ENCODE results near the gene TMEM150B.

Gene TMEM150B

DNA sequence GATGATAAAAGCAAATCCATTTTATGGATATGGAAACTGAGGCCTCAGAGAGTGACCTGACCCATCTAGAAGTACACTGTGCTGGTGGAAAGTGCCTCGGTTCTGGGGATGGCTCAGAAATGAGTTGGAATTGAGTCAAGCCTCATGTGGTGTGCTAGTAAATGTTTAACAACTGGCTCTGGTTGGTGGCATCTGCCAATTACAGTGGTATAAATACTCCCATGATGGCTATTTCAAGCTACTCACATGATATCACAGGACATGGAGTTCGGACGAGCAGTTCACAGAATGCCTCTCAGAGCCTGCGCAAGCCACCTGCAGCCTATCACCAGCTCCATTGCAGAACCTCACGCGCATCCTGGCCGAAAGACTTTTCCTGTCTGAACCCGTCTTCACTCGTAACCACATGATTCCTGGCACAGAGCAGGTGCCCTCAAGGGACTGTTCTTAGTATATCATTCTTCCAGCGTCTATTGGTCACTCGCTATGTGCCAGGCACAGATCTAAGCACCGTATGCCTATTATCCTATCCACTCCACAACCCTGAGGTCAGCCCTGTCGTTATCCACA lies 9.1 kb downstream of the TMEM150B start:
- TF ChIP-seq, protein P1, sequence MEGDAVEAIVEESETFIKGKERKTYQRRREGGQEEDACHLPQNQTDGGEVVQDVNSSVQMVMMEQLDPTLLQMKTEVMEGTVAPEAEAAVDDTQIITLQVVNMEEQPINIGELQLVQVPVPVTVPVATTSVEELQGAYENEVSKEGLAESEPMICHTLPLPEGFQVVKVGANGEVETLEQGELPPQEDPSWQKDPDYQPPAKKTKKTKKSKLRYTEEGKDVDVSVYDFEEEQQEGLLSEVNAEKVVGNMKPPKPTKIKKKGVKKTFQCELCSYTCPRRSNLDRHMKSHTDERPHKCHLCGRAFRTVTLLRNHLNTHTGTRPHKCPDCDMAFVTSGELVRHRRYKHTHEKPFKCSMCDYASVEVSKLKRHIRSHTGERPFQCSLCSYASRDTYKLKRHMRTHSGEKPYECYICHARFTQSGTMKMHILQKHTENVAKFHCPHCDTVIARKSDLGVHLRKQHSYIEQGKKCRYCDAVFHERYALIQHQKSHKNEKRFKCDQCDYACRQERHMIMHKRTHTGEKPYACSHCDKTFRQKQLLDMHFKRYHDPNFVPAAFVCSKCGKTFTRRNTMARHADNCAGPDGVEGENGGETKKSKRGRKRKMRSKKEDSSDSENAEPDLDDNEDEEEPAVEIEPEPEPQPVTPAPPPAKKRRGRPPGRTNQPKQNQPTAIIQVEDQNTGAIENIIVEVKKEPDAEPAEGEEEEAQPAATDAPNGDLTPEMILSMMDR (IDR thresholded peaks at IDR 0.05; ENCODE audit: low read depth, low read length, poor library complexity, severe bottlenecking), result no peak
- no peak for TF ChIP-seq EZH2phosphoT487 (IDR thresholded peaks at IDR 0.05; ENCODE audit: borderline replicate concordance, low read length)
- H3K9me2 ChIP-seq (replicated peaks; ENCODE audit: control insufficient read depth, low read length), result no peaks in the 10 kb centered on the region
- no peak overlapping the region for H3K4me2 ChIP-seq (ENCODE audit: low read length)
- peaks cover 3% of the 10 kb centered on the region; the same call in 1 of the 2 replicates for H3K27me3 ChIP-seq (ENCODE audit: control insufficient read depth, low read length)
- no peaks in the 10 kb centered on the region for H3F3A ChIP-seq (ENCODE audit: control insufficient read depth, insufficient read depth)
- H3K79me2 ChIP-seq (ENCODE audit: control insufficient read depth, low read length), result no peaks in the 10 kb centered on the region
- H3K4me1 ChIP-seq (ENCODE audit: control insufficient read depth, low read length), result no peaks in the 10 kb centered on the region
- no peaks in the 10 kb centered on the region for H3K36me3 ChIP-seq (ENCODE audit: control insufficient read depth, low read length)
- no peaks in the 10 kb centered on the region for H4K20me1 ChIP-seq (ENCODE audit: control insufficient read depth, insufficient read depth, low read depth, low read length)
- no peaks in the 10 kb centered on the region for H3K9me3 ChIP-seq (ENCODE audit: control insufficient read depth, insufficient read depth, low read length)
- H3K4me3 ChIP-seq (ENCODE audit: low read length), result no peak overlapping the region
- no peak overlapping the region for H3K27ac ChIP-seq (ENCODE audit: low read depth, low read length)

DNA sequence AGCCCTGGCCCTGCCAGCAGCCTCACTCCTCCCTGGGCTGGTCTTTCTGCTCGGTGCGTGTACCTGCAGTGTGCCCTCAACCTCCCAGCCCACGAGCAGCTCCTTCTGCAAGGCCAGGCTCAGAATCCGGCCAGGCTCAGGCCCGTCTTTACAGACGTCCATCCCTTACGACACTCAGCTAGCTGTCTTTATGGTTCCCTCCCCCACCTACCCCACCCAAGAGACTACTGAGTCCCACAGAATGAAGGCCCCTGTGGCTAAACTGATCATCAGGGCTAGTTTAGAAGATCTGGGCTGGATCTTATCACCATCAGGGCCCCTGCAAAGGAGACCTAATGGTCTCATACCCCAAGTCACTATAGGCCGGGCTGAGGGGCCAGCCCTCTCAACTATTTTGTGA lies 10.7 kb downstream of the TMEM150B start:
- H3K36me3 ChIP-seq (ENCODE audit: control insufficient read depth, low read length), result no peaks in the 10 kb centered on the region
- no peaks in the 10 kb centered on the region for H3K9me2 ChIP-seq (replicated peaks; ENCODE audit: control insufficient read depth, low read length)
- H3K4me2 ChIP-seq (ENCODE audit: low read length), result no peak overlapping the region
- no peaks in the 10 kb centered on the region for H3F3A ChIP-seq (ENCODE audit: control insufficient read depth, insufficient read depth)
- no peaks in the 10 kb centered on the region for H3K79me2 ChIP-seq (ENCODE audit: control insufficient read depth, low read length)
- peaks cover 15% of the 10 kb centered on the region for H3K4me1 ChIP-seq (ENCODE audit: control insufficient read depth, low read length)
- TF ChIP-seq EZH2phosphoT487 (IDR thresholded peaks at IDR 0.05; ENCODE audit: borderline replicate concordance, low read length), result no peak
- TF ChIP-seq, protein P1 (IDR thresholded peaks at IDR 0.05; ENCODE audit: low read depth, low read length, poor library complexity, severe bottlenecking), result no peak
- H3K4me3 ChIP-seq (ENCODE audit: low read length), result no peak overlapping the region
- H3K9me3 ChIP-seq (ENCODE audit: control insufficient read depth, insufficient read depth, low read length), result no peaks in the 10 kb centered on the region
- no peak overlapping the region for H3K27ac ChIP-seq (ENCODE audit: low read depth, low read length)
- no peaks in the 10 kb centered on the region for H3K27me3 ChIP-seq (ENCODE audit: control insufficient read depth, low read length)
- H4K20me1 ChIP-seq (ENCODE audit: control insufficient read depth, insufficient read depth, low read depth, low read length), result no peaks in the 10 kb centered on the region

DNA sequence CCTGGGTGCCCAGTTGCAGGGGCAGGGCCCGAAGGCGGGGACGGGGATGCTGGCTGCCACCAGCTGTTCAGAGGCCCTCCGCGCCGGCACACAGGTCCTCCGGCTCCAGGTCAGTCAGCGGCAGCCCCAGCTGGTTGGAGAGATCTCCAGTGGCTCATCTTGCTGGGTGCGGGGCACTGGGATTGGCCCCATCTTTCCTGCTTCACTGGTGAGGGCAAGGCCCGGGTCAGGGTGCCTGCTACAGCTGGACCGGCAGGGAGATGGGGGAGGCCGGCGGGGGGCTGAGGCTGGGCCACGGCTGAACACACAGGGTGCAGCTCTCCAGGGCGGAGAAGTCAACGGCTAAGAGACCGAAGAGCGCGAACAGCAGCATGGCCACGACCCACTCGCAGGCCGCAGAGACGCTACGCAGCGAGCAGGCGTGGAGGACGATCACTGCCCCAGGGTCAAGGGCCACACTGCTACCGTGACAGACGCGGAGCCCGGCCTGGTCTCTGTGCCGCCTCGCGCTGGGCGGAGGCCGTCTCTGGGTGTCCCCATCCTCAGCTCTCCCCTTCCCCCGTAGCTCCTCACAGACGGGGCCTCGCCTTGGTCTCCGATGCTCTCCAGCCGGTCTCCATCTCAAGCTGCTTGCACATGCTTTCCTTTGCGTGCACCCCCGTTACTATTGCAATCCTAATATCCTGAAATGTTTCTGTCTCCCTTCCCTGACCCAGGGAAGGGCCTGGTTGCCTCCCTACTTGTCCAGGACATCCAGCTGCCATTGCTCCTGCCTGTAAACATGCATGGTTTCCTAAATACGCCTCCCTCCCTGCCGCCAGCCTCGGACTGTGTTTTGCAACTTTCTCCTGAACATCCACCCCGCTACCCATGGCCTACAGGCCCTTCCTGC lies 12.3 kb downstream of the TMEM150B start:
- H3K4me3 ChIP-seq (ENCODE audit: low read length), result no peak overlapping the region
- H3K4me2 ChIP-seq (ENCODE audit: low read length), result no peak overlapping the region
- no peaks in the 10 kb centered on the region for H3F3A ChIP-seq (ENCODE audit: control insufficient read depth, insufficient read depth)
- TF ChIP-seq EZH2phosphoT487 (IDR thresholded peaks at IDR 0.05; ENCODE audit: borderline replicate concordance, low read length), result no peak
- TF ChIP-seq, protein P1 (IDR thresholded peaks at IDR 0.05; ENCODE audit: low read depth, low read length, poor library complexity, severe bottlenecking), result no peak
- H3K36me3 ChIP-seq (ENCODE audit: control insufficient read depth, low read length), result no peaks in the 10 kb centered on the region
- H3K4me1 ChIP-seq (ENCODE audit: control insufficient read depth, low read length), result peaks cover 27% of the 10 kb centered on the region
- H3K79me2 ChIP-seq (ENCODE audit: control insufficient read depth, low read length), result no peaks in the 10 kb centered on the region
- H3K27ac ChIP-seq (ENCODE audit: low read depth, low read length), result no peak overlapping the region
- H3K9me2 ChIP-seq (replicated peaks; ENCODE audit: control insufficient read depth, low read length), result no peaks in the 10 kb centered on the region
- H4K20me1 ChIP-seq (ENCODE audit: control insufficient read depth, insufficient read depth, low read depth, low read length), result no peaks in the 10 kb centered on the region
- no peaks in the 10 kb centered on the region for H3K9me3 ChIP-seq (ENCODE audit: control insufficient read depth, insufficient read depth, low read length)
- no peaks in the 10 kb centered on the region; the same call in 1 of the 2 replicates for H3K27me3 ChIP-seq (ENCODE audit: control insufficient read depth, low read length)

All from DOHH2 (cell line).